HTERT RPE-1 (cell line): ENCODE data around the gene MLEC.

Experiments used
- in situ Hi-C: fragments of 300-500 bp; cut with MboI; formaldehyde crosslinking; loops from 4 replicates; pipeline ENCODE4 v1.14.3; 2020; ENCODE audit warnings: low sequenced_read_pairs

Gene MLEC

GRCh38 chr12:120739821-120740613 lies 53.1 kb downstream of the MLEC start:
- in situ Hi-C loops = no loop called here

- in situ Hi-C loops = no loop called here
Observed at GRCh38 chr12:120740871-120741270, 53.9 kb downstream of the MLEC start.

GRCh38 chr12:120741476-120742421 lies 54.8 kb downstream of the MLEC start:
- in situ Hi-C loops = no loop called here

- in situ Hi-C loops = no loop called here
Observed at GRCh38 chr12:120744922-120745493, 58.1 kb downstream of the MLEC start.

- in situ Hi-C loops = no loop called here
Observed at GRCh38 chr12:120748242-120748641, 61.3 kb downstream of the MLEC start.

- in situ Hi-C loops = no loop called here
Observed at GRCh38 chr12:120749256-120749655, 62.3 kb downstream of the MLEC start.

GRCh38 chr12:120750806-120751205 lies 63.9 kb downstream of the MLEC start:
- in situ Hi-C loops = no loop called here

- in situ Hi-C loops = no loop called here
Observed at GRCh38 chr12:120751389-120751788, 64.4 kb downstream of the MLEC start.
